ENCODE results near the gene CCDC61.

Gene CCDC61

DNA sequence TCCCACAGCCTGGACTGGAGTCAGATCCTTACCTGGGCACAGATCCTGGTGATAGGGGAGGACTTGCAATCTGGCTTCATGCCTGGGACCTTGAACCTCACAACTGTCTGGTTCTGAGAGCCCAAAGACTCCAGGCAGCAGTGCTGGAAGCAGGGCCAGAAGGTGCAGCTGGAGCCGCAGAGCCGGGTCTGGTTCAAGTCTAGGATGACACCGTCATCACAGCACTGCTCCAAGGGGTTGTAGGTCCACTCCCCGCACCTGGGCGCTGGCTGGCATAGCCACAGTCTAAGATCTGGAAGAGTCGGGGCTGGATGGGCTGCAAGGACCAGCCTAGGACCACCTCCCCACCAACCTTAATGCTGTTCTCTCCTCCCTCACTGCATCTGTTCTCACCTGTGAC lies 44.9 kb downstream of the CCDC61 start:
- no peak for DNase-seq (ENCODE audit: low spot score)

- DNase-seq (ENCODE audit: low spot score): no peak
Measured at GRCh38 chr19:46040952-46041500, 45.8 kb downstream of the CCDC61 start, which contains the start of gene IGFL4. Gene IGFL4 (minus strand): TSS chr19:46041002. CDS start chr19:46040962, 40 bp downstream.

- DNase-seq (ENCODE audit: low spot score): no peak
Measured at GRCh38 chr19:46042252-46042883, 47.1 kb downstream of the CCDC61 start.

- no peak for DNase-seq (ENCODE audit: low spot score)
Measured at GRCh38 chr19:46043519-46043918, 48.3 kb downstream of the CCDC61 start.

GRCh38 chr19:46049597-46049996 lies 54.3 kb downstream of the CCDC61 start:
- DNase-seq (ENCODE audit: low spot score): no peak

- DNase-seq (ENCODE audit: low spot score): no peak
Measured at GRCh38 chr19:46052896-46053295, 57.6 kb downstream of the CCDC61 start.

DNA sequence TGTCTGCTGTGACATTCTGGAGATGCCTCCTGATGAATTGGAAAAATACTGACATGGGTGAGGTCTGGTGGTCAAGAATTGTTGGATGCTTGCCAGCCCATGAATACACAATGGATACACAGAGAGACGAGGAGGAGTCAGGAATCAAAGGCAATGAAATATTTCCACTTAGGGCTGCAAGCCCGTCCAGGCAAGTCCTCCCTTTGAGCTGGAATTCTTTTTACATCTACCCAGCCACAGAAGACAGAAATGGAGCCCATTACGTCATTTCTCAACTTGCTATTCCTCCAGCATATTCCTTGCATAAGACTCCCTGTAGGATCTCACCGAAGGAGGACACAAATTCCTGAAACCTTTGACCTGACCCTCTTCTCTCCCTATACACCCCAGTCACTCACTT lies 61.3 kb downstream of the CCDC61 start:
- DNase-seq (ENCODE audit: low spot score): no peak

DNA sequence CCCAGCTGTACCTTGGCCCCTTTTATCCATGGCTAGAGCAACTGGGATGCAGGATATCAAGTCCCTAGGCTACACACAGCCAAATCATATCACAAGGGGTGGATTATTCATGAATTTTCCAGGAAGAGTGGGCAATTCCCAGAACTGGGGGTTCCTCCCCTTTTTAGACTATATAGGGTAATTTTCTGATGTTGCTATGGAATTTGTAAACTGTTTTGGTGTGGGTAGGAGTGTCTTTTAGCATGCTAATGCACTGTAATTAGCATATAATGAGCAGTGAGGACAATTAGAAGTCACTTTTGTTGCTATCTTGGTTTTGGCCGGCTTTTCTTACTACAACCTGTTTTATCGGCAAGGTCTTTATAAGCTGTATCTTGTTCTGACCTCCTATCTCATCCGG lies 63.5 kb downstream of the CCDC61 start:
- no peak for DNase-seq (ENCODE audit: low spot score)

DNA sequence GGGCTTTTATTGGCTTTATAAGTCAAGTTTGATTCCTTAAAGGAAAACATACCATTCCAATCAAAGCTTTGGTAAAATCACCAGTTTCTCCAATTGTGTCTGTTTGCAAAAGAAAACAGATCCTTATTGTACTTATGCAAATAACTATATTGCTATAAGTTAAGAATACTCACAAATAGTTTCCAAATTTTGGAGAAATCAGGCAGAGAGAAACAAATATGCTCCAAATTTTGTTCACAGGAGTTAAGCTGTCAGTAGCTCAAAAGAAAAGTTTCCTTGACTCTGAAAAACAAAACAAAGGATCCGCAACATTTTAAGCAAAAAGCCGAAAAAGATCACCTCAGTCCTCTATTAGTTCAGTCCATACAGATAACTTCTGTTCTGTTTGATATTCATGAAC lies 64.7 kb downstream of the CCDC61 start:
- no peak for DNase-seq (ENCODE audit: low spot score)

DNA sequence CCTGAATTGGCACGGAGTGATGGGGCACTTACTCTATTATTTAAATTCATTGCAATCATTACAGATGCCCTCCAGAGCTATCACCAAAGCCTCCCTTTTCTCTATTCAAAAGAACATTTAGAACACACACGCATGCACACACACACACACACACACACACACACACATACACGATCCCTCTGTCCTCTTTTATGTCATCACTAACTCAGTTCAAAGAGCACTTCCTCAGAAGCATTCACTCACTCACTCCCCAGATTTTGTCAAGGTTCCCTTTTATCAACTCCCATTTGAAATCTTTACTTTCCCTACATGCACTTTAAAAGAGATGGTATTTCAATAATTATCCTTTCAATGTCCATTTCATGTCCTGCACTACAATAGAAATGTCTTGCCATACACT lies 67.9 kb downstream of the CCDC61 start:
- no peak for DNase-seq (ENCODE audit: low spot score)

- peak; percentile 55 for DNase-seq (ENCODE audit: low spot score)
Measured at GRCh38 chr19:46065486-46066071, 70.3 kb downstream of the CCDC61 start.

GRCh38 chr19:46066471-46066870 lies 71.2 kb downstream of the CCDC61 start:
- no peak for DNase-seq (ENCODE audit: low spot score)

DNA sequence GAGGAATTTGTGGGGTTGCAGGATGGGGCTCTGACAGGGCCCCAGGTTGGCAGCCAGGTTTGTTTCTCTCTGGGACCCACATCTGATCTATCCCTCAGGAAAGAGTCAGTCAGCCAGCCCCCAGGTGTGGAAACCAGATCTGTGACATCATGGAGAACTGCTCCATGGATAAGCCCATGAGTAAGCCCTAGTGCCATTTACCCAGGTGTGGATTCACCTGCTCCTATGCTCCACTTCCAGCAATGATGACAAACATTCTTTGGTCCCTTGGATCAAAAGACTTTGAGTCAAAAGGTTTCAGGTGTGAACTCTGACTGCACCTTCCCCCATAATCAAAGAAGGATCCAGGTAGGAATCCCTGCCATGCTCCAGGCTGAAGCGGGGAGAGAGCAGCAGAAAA lies 72.4 kb downstream of the CCDC61 start:
- no peak for DNase-seq (ENCODE audit: low spot score)
